Chondrocyte (in vitro differentiated cells): ENCODE results near the gene CDH12. TPM values are rescaled to one million over a fixed set of nuclear protein-coding genes. Genes with fewer than 3 reads are reported as not detected.

Experiments used
- DNase-seq: peaks from one replicate; pipeline ENCODE4 v3.0.0; 2021; ENCODE audit warnings: mixed read lengths, low spot score
- H3K27ac Mint-ChIP-seq: one replicate; pipeline ENCODE4 v1.8.0; 2021; ENCODE audit warnings: mild to moderate bottlenecking, moderate library complexity, mixed read lengths; ENCODE audit not compliant: unreplicated experiment
- H3K27me3 Mint-ChIP-seq: 2 replicates; pipeline ENCODE4 v1.8.0; 2021; ENCODE audit warnings: low read depth, mixed read lengths
- H3K36me3 Mint-ChIP-seq: 2 replicates; pipeline ENCODE4 v1.8.0; 2021; ENCODE audit warnings: low read depth, mixed read lengths
- H3K4me1 Mint-ChIP-seq: 2 replicates; pipeline ENCODE4 v1.8.0; 2021; ENCODE audit warnings: low read depth, mild to moderate bottlenecking, mixed read lengths
- H3K4me3 Mint-ChIP-seq: one replicate; pipeline ENCODE4 v1.8.0; 2021; ENCODE audit warnings: mild to moderate bottlenecking, moderate library complexity, mixed read lengths; ENCODE audit not compliant: unreplicated experiment
- H3K9me3 Mint-ChIP-seq: 2 replicates; pipeline ENCODE4 v1.8.0; 2021; ENCODE audit warnings: low read depth, mixed read lengths
- total RNA-seq: library from RNA; stranded (reverse); gene quantifications from 3 replicates; pipeline ENCODE4 v1.2.1, GENCODE V29; 2021
- TF ChIP-seq, protein P1 (sequence below): fragments of 200-600 bp; sonication (generic); IDR thresholded peaks from 2 replicates; pipeline ENCODE4 v1.5.0; 2021; ENCODE audit warnings: antibody characterized with exemption, mild to moderate bottlenecking, moderate library complexity

CDH12 gene
- total RNA-seq, 1 donor from 2014 or later, result not detected

DNA sequence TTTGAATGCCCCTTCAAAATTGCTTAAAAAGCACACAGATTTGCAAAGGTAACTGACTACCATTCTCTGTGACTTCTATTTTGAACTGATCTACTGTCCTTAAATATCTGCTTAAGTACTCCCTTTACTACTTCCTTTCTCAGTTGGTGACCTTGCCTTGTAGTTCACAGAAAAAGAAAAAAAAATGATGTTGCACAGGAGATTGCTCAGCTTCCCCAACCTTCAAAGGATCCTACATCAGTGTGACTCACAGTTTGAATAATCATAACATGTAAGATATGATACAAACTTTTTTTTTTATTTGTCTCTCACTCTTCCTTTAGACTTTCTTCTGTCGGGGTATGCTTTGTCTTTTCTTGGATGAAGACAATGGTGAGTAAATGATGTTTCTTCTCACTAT, 1029.6 kb downstream of the CDH12 start:
- no peaks in the 10 kb centered on the region for H3K9me3 Mint-ChIP-seq
- TF ChIP-seq, protein P1, sequence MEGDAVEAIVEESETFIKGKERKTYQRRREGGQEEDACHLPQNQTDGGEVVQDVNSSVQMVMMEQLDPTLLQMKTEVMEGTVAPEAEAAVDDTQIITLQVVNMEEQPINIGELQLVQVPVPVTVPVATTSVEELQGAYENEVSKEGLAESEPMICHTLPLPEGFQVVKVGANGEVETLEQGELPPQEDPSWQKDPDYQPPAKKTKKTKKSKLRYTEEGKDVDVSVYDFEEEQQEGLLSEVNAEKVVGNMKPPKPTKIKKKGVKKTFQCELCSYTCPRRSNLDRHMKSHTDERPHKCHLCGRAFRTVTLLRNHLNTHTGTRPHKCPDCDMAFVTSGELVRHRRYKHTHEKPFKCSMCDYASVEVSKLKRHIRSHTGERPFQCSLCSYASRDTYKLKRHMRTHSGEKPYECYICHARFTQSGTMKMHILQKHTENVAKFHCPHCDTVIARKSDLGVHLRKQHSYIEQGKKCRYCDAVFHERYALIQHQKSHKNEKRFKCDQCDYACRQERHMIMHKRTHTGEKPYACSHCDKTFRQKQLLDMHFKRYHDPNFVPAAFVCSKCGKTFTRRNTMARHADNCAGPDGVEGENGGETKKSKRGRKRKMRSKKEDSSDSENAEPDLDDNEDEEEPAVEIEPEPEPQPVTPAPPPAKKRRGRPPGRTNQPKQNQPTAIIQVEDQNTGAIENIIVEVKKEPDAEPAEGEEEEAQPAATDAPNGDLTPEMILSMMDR, result no peak
- no peak overlapping the region for H3K27ac Mint-ChIP-seq
- H3K36me3 Mint-ChIP-seq, result no peaks in the 10 kb centered on the region
- no peak overlapping the region for H3K4me3 Mint-ChIP-seq
- no peaks in the 10 kb centered on the region for H3K4me1 Mint-ChIP-seq
- DNase-seq, result no peak
- H3K27me3 Mint-ChIP-seq, result peaks cover 36% of the 10 kb centered on the region

DNA sequence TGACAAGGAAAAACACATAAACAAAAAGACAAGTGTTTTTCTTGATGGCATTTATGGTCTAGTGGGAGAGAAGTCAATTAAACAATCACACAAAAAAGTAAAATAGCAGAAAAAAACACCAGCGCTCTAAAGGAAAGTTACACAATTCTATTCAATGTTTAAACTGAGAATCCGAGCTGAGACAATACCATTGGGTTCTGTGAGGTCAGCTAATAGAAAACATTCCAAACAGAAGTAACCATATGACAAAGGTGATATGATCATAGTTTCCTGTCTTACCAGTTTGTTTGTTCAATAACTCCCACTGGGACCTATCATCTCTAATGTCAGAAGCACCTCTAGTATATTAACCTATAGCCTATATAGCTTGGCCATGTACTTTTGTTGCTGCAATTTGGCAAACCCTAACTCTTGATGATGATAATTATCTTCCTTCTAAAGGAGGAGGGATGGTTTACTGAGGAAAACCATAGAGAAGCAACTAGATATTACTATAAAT, 1030.0 kb downstream of the CDH12 start:
- H3K4me1 Mint-ChIP-seq, result no peaks in the 10 kb centered on the region
- no peak overlapping the region for H3K4me3 Mint-ChIP-seq
- H3K36me3 Mint-ChIP-seq, result no peaks in the 10 kb centered on the region
- DNase-seq, result no peak
- TF ChIP-seq, protein P1, result no peak
- H3K27me3 Mint-ChIP-seq, result peaks cover 39% of the 10 kb centered on the region
- no peak overlapping the region for H3K27ac Mint-ChIP-seq
- H3K9me3 Mint-ChIP-seq, result no peaks in the 10 kb centered on the region

DNA sequence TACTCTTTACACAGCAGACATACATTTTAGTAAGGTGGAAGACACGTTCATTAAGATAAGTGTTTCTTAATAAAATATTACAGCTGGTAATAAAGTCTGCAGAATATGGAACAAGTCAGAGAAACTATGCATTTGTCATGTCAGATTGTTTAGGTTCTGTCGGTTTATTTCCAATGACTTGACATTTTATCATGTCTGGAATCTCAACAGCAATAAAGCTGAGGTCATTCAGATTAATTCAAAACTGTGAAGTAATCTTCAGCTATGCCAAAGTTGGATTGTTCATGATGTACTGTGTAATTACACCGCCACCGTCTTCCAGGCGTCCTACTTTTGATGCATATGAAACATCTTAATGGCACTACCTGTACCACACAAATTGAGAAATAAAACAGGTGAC, 1032.6 kb downstream of the CDH12 start:
- Mint-ChIP-seq H3K9me3 (no peaks in the 10 kb centered on the region), H3K4me3 (no peak overlapping the region), H3K27ac (no peak overlapping the region), H3K36me3 (no peaks in the 10 kb centered on the region), H3K27me3 (peaks cover 41% of the 10 kb centered on the region), H3K4me1 (peaks cover 4% of the 10 kb centered on the region)
- no peak for DNase-seq
- TF ChIP-seq, protein P1, result no peak

DNA sequence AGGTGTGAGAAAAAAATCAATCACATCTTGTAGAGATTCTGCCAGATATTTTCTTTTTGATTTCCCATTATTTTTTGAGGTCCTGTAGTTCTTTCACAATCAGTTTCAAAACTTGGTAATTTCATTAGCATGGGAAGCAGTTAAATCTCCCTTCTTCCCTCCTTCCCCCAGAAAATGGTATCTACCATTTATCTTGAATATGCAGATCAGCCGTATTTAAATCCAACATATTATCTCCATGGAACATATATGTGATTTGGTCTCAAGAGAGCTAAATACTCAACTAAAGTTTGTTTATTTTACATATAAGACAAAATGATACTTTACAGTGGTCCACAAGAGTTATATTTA, 1034.8 kb downstream of the CDH12 start:
- DNase-seq, result no peak
- H3K4me3 Mint-ChIP-seq, result no peak overlapping the region
- TF ChIP-seq, protein P1, result no peak
- H3K4me1 Mint-ChIP-seq, result peaks cover 4% of the 10 kb centered on the region
- no peaks in the 10 kb centered on the region for H3K36me3 Mint-ChIP-seq
- peaks cover 34% of the 10 kb centered on the region for H3K27me3 Mint-ChIP-seq
- H3K9me3 Mint-ChIP-seq, result no peaks in the 10 kb centered on the region
- no peak overlapping the region for H3K27ac Mint-ChIP-seq

DNA sequence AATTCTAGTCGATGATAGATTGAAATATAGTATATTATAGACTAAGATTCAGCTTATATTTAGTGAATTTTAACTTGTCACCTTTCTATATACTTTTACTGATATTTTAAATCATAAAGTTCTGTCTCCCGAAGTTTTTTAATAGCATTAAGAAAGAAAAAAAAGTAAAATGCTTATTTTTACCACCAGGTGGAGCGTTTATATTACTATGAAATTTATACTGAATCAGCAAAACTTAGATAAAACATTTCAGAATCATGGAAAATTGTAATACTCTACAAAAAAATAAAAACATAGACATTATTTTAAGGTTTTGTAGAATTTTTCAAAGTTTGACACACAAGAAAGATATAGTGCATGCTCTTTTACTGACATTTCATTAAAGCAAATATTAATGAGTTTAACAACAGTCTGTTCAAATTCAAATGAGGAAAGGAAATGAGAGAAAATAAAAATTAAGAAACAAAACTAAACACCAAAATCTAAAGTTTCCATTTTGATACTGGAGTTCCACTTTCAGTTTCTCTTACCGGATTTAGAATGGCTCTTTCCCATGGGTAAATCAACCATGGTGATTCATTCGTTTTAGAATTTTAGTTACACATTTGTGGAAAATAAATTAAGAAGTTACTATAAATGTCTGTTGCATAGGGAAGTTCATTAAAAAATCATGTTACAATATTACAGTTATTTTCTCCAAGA, 1035.3 kb downstream of the CDH12 start:
- Mint-ChIP-seq H3K4me1 (peaks cover 4% of the 10 kb centered on the region), H3K27me3 (peaks cover 33% of the 10 kb centered on the region), H3K27ac (no peak overlapping the region), H3K4me3 (peak overlapping the region; percentile 45), H3K36me3 (no peaks in the 10 kb centered on the region), H3K9me3 (no peaks in the 10 kb centered on the region)
- no peak for DNase-seq
- TF ChIP-seq, protein P1, result peak; percentile 79
